A673 (cell line): ENCODE results near the gene KIF4A.

ENCODE experiments used
- EZH2 ChIP-seq: fragments of 200-600 bp; sonication (generic); IDR thresholded peaks from 2 replicates; pipeline ENCODE4 v1.6.1; 2017; ENCODE audit warnings: borderline replicate concordance, low read depth, mild to moderate bottlenecking, mixed read lengths, antibody characterized with exemption, low read length; ENCODE audit not compliant: poor library complexity, severe bottlenecking
- TF ChIP-seq, protein P1 (sequence below): fragments of 300-800, 200-600 bp; sonication (generic); conservative IDR thresholded peaks from 2 replicates; pipeline ENCODE4 v1.5.1; 2017; ENCODE audit warnings: low read depth, mild to moderate bottlenecking, antibody characterized with exemption, low read length, moderate library complexity, mixed read lengths

DNA sequence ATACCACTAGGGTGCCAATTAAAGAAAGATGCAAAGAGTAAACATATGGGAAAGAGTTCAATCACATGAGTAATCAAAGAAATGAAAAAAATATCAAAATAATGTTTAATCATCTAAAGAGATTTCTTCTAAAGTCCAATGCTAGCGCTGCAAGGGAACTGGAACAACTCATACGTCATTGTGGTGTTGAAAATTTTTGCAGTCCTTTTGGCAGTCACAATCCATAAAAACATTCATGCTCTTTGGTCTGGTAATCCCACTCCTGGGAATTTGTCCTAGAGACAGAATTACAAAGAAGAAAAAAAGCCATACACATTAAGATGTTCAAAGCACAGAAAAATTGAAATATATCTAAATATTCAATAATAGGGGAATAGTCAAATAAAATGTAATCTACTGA is 34.5 kb upstream of the KIF4A start:
- TF ChIP-seq, protein P1, sequence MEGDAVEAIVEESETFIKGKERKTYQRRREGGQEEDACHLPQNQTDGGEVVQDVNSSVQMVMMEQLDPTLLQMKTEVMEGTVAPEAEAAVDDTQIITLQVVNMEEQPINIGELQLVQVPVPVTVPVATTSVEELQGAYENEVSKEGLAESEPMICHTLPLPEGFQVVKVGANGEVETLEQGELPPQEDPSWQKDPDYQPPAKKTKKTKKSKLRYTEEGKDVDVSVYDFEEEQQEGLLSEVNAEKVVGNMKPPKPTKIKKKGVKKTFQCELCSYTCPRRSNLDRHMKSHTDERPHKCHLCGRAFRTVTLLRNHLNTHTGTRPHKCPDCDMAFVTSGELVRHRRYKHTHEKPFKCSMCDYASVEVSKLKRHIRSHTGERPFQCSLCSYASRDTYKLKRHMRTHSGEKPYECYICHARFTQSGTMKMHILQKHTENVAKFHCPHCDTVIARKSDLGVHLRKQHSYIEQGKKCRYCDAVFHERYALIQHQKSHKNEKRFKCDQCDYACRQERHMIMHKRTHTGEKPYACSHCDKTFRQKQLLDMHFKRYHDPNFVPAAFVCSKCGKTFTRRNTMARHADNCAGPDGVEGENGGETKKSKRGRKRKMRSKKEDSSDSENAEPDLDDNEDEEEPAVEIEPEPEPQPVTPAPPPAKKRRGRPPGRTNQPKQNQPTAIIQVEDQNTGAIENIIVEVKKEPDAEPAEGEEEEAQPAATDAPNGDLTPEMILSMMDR = no peak
- TF ChIP-seq EZH2 = no peak
